DND-41 (cell line): ENCODE data around the gene TCEAL5.
A peak's percentile ranks its signal among the peaks of the same experiment; 100 is the strongest.
"Not testable (repeated sequence)": the region's sequence is repeated elsewhere in the genome, so short reads cannot be mapped to it uniquely, and the experiment has no call there.

Experiments
- ATAC-seq: fragments of 200-7000 bp; cut with Tn5 transposase; 3 replicates; pipeline ENCODE4 v1.9.1; 2021; ENCODE audit warnings: low read depth; ENCODE audit not compliant: insufficient read depth
- DNase-seq: peaks from one replicate; pipeline ENCODE4 v3.0.0-alpha.2; 2020
- H2AFZ ChIP-seq: 2 replicates; pipeline ENCODE4 v1.6.0; 2012; ENCODE audit warnings: low read depth, low read length
- H3K27ac ChIP-seq: 2 replicates; pipeline ENCODE4 v1.5.1; 2012; ENCODE audit warnings: low read length, inconsistent platforms
- H3K27me3 ChIP-seq: fragments of 200-600 bp; sonication (generic); 2 replicates; pipeline ENCODE4 v1.6.0; 2012; ENCODE audit warnings: low read length, mild to moderate bottlenecking, inconsistent platforms; ENCODE audit not compliant: insufficient read depth, poor library complexity
- H3K36me3 ChIP-seq: 2 replicates; pipeline ENCODE4 v1.5.1; 2012; ENCODE audit warnings: low read length, inconsistent platforms; ENCODE audit not compliant: insufficient read depth
- H3K4me1 ChIP-seq: 2 replicates; pipeline ENCODE4 v1.5.1; 2012; ENCODE audit warnings: mild to moderate bottlenecking, low read length; ENCODE audit not compliant: insufficient read depth
- H3K4me2 ChIP-seq: 2 replicates; pipeline ENCODE4 v1.6.0; 2012; ENCODE audit warnings: mild to moderate bottlenecking, moderate library complexity, low read length, inconsistent platforms; ENCODE audit not compliant: insufficient read depth
- H3K4me3 ChIP-seq, 2 experiments: fragments of 200-600 bp in 1 of 2; shearing (Covaris generic) in 1 of 2; 2 replicates each; pipeline ENCODE4 v1.5.1; 2012 to 2016; ENCODE audit warnings: inconsistent platforms in 2 of 2, low read length in 2 of 2, mild to moderate bottlenecking in 2 of 2, low read depth in 1 of 2, moderate library complexity in 1 of 2
- H3K79me2 ChIP-seq: 2 replicates; pipeline ENCODE4 v1.6.0; 2012; ENCODE audit warnings: low read length, inconsistent platforms; ENCODE audit not compliant: insufficient read depth
- H3K9ac ChIP-seq: 2 replicates; pipeline ENCODE4 v1.6.0; 2012; ENCODE audit warnings: low read depth, mild to moderate bottlenecking, inconsistent platforms, low read length, moderate library complexity
- H3K9me3 ChIP-seq: 2 replicates; pipeline ENCODE4 v1.5.1; 2012; ENCODE audit warnings: low read length, moderate library complexity, mild to moderate bottlenecking, inconsistent platforms; ENCODE audit not compliant: insufficient read depth, severe bottlenecking
- H4K20me1 ChIP-seq: 2 replicates; pipeline ENCODE4 v1.6.0; 2012; ENCODE audit warnings: low read length; ENCODE audit not compliant: insufficient read depth
- EZH2 ChIP-seq: IDR thresholded peaks from 3 replicates; pipeline ENCODE4 v1.6.1; 2012; ENCODE audit warnings: borderline replicate concordance, low read depth, mild to moderate bottlenecking, moderate library complexity, low read length, inconsistent platforms; ENCODE audit not compliant: severe bottlenecking
- TF ChIP-seq, protein P1 (sequence below): IDR thresholded peaks from 2 replicates; pipeline ENCODE4 v1.5.1; 2012; ENCODE audit warnings: borderline replicate concordance, low read length, moderate library complexity, mild to moderate bottlenecking; ENCODE audit not compliant: poor library complexity, severe bottlenecking; ENCODE audit errors: extremely low read depth

Gene TCEAL5

DNA sequence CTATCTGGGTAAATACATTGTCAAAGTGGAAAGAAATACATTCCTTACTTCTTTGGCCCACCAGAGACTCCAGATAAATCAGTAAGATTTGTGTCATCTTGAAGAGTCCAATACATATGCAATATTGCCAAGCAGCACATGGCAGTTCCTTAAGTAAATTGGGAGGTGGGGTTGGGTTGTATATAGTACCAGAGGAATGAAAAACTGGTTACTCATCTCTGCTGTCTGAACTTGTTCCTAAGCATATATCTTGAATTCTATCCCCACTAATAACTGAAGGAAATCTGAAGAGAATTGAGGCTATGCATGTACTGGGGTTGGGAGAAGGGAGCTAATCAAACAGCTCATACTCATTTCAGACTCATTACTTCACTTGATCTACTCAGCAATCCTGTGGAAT is 36.4 kb downstream of the TCEAL5 start:
- TF ChIP-seq, protein P1, sequence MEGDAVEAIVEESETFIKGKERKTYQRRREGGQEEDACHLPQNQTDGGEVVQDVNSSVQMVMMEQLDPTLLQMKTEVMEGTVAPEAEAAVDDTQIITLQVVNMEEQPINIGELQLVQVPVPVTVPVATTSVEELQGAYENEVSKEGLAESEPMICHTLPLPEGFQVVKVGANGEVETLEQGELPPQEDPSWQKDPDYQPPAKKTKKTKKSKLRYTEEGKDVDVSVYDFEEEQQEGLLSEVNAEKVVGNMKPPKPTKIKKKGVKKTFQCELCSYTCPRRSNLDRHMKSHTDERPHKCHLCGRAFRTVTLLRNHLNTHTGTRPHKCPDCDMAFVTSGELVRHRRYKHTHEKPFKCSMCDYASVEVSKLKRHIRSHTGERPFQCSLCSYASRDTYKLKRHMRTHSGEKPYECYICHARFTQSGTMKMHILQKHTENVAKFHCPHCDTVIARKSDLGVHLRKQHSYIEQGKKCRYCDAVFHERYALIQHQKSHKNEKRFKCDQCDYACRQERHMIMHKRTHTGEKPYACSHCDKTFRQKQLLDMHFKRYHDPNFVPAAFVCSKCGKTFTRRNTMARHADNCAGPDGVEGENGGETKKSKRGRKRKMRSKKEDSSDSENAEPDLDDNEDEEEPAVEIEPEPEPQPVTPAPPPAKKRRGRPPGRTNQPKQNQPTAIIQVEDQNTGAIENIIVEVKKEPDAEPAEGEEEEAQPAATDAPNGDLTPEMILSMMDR: no peak
- TF ChIP-seq EZH2: no peak
- H3K9ac ChIP-seq: no peak overlapping the region
- no peak overlapping the region for H2AFZ ChIP-seq
- no peak overlapping the region for H3K27ac ChIP-seq
- no peaks in the 10 kb centered on the region for H3K9me3 ChIP-seq
- H3K27me3 ChIP-seq: no peaks in the 10 kb centered on the region
- no peak overlapping the region for H3K4me3 ChIP-seq
- ATAC-seq (no peak), DNase-seq (no peak)
- no peaks in the 10 kb centered on the region for H3K36me3 ChIP-seq
- no peak overlapping the region for H3K4me2 ChIP-seq
- H3K79me2 ChIP-seq: no peaks in the 10 kb centered on the region
- H4K20me1 ChIP-seq: no peaks in the 10 kb centered on the region
- no peaks in the 10 kb centered on the region for H3K4me1 ChIP-seq

DNA sequence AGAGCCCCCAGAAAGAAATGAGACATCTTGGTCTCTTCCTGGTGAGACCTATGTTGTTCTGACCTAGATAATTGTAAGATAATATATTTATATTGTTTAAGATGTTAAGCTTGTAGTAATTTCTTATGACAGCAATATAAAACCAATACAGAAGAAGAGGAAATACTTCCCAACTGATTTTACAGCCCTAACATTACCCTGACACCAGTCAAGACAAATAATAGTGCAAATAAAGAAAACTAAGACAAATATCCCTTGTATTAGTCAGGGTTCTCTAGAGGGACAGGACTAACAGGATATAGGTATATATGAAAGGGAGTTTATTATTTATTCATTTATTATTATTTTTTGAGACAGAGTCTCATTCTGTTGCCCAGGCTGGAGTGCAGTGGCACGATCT is 40.3 kb downstream of the TCEAL5 start:
- TF ChIP-seq, protein P1: no peak
- no peak for TF ChIP-seq EZH2
- no peak for ATAC-seq

DNA sequence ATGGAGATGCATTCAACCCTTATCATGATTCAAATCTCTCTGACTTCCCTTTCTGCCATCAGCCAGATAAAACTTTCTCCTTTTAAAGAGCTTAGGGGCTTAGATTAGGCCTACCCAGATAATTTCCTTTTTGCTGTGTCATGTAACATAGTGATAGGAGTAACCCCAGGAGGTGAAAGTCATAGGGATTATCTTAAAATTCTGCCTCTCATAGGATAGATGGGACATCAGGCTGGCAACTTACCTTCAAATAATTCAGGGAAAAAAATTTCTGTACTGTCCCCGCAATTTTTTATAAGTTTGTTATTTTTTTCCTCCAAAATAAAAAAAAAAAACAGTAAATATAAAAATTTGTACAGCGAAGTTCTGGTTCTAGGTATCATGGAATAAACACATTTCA is 40.9 kb downstream of the TCEAL5 start:
- H3K9ac ChIP-seq: not testable (repeated sequence)

More for the DNA sequence above, 40.3 kb downstream of the TCEAL5 start:
- Histone ChIP-seq H3K9ac (no peak overlapping the region), H3K36me3 (no peaks in the 10 kb centered on the region), H3K79me2 (no peaks in the 10 kb centered on the region), H3K27ac (no peak overlapping the region), H3K9me3 (no peaks in the 10 kb centered on the region), H3K4me3 (no peak overlapping the region), H3K4me1 (no peaks in the 10 kb centered on the region), H3K27me3 (no peaks in the 10 kb centered on the region), H4K20me1 (no peaks in the 10 kb centered on the region), H2AFZ (no peak overlapping the region), H3K4me2 (no peak overlapping the region)
- DNase-seq: no peak

DNA sequence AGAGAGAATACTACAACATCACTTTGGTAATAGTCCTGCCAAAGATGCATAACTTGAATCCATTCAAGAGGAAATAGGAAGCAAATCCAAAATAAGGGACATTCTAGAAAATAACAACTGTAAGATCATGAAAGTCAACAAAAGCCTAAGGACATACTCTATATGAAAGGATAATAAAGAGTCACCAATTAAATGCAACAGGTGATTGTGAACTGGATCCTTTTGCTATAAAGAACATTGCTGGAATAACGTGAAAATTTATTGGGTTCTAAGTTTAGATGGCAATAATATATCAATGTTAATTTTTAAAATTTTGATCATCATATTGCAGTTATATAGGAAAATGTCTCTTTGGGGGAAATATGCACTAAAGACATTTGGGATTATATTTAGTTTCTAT is 41.7 kb downstream of the TCEAL5 start:
- no peak overlapping the region for H3K4me2 ChIP-seq
- no peak overlapping the region for H2AFZ ChIP-seq
- H4K20me1 ChIP-seq: no peaks in the 10 kb centered on the region
- no peak overlapping the region for H3K4me3 ChIP-seq
- no peaks in the 10 kb centered on the region for H3K4me1 ChIP-seq
- TF ChIP-seq EZH2: no peak
- TF ChIP-seq, protein P1: no peak
- no peak for ATAC-seq
- H3K9me3 ChIP-seq: no peaks in the 10 kb centered on the region
- H3K79me2 ChIP-seq: no peaks in the 10 kb centered on the region
- no peak overlapping the region for H3K27ac ChIP-seq
- no peak for DNase-seq
- no peaks in the 10 kb centered on the region for H3K36me3 ChIP-seq
- no peak overlapping the region for H3K9ac ChIP-seq
- H3K27me3 ChIP-seq: no peaks in the 10 kb centered on the region

More for the DNA sequence above, 40.9 kb downstream of the TCEAL5 start:
- not testable (repeated sequence) for H3K4me1 ChIP-seq, H3K36me3 ChIP-seq, H3K27ac ChIP-seq, H3K4me2 ChIP-seq, H3K27me3 ChIP-seq, H2AFZ ChIP-seq, DNase-seq, H4K20me1 ChIP-seq, H3K9me3 ChIP-seq, H3K4me3 ChIP-seq, H3K79me2 ChIP-seq
- peak; percentile 83 for ATAC-seq
